Measurements from ENCODE around the gene HTR6.

The HTR6 gene

GRCh38 chr1:19689856-19690255 lies 25.2 kb downstream of the HTR6 start:
- no peak for DNase-seq

GRCh38 chr1:19690342-19690741 lies 25.7 kb downstream of the HTR6 start:
- no peak for DNase-seq

- no peak for DNase-seq
These were observed 29.6 kb downstream of the HTR6 start for GRCh38 chr1:19694298-19694697.

GRCh38 chr1:19695772-19696171 lies 31.1 kb downstream of the HTR6 start:
- DNase-seq = no peak

GRCh38 chr1:19696820-19697219 lies 32.1 kb downstream of the HTR6 start:
- no peak for DNase-seq

- DNase-seq = no peak
These were observed 33.5 kb downstream of the HTR6 start for GRCh38 chr1:19698181-19698580.

GRCh38 chr1:19700079-19700777 lies 35.6 kb downstream of the HTR6 start:
- DNase-seq = no peak

GRCh38 chr1:19703280-19703679 lies 38.6 kb downstream of the HTR6 start:
- DNase-seq = no peak

- DNase-seq = peak; percentile 79
These were observed 39.8 kb downstream of the HTR6 start for GRCh38 chr1:19704247-19705113.

- DNase-seq = no peak
These were observed 40.8 kb downstream of the HTR6 start for GRCh38 chr1:19705464-19705863.

GRCh38 chr1:19706136-19706535 lies 41.5 kb downstream of the HTR6 start:
- DNase-seq = no peak

GRCh38 chr1:19708567-19709110 lies 44.0 kb downstream of the HTR6 start:
- DNase-seq = no peak

GRCh38 chr1:19709260-19709793 lies 44.7 kb downstream of the HTR6 start:
- no peak for DNase-seq

- no peak for DNase-seq
These were observed 46.3 kb downstream of the HTR6 start for GRCh38 chr1:19710825-19711611.

- DNase-seq = no peak
These were observed 48.3 kb downstream of the HTR6 start for GRCh38 chr1:19712928-19713327.

- peak; percentile 91 for DNase-seq
These were observed 50.9 kb downstream of the HTR6 start for GRCh38 chr1:19715334-19716203.

- DNase-seq = no peak
These were observed 52.8 kb downstream of the HTR6 start for GRCh38 chr1:19717467-19717866.

GRCh38 chr1:19720174-19720573 lies 55.5 kb downstream of the HTR6 start:
- no peak for DNase-seq

- no peak for DNase-seq
These were observed 56.3 kb downstream of the HTR6 start for GRCh38 chr1:19720973-19721372.

GRCh38 chr1:19723874-19724273 lies 59.2 kb downstream of the HTR6 start:
- no peak for DNase-seq

- DNase-seq = no peak
These were observed 60.9 kb downstream of the HTR6 start for GRCh38 chr1:19725606-19726005.
